ENCODE results near the gene ACP1.

ACP1 gene

GRCh38 chr2:319059-319600 is 54.4 kb downstream of the ACP1 start:
- TF ChIP-seq, protein P1, sequence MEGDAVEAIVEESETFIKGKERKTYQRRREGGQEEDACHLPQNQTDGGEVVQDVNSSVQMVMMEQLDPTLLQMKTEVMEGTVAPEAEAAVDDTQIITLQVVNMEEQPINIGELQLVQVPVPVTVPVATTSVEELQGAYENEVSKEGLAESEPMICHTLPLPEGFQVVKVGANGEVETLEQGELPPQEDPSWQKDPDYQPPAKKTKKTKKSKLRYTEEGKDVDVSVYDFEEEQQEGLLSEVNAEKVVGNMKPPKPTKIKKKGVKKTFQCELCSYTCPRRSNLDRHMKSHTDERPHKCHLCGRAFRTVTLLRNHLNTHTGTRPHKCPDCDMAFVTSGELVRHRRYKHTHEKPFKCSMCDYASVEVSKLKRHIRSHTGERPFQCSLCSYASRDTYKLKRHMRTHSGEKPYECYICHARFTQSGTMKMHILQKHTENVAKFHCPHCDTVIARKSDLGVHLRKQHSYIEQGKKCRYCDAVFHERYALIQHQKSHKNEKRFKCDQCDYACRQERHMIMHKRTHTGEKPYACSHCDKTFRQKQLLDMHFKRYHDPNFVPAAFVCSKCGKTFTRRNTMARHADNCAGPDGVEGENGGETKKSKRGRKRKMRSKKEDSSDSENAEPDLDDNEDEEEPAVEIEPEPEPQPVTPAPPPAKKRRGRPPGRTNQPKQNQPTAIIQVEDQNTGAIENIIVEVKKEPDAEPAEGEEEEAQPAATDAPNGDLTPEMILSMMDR (IDR thresholded peaks at IDR 0.05; ENCODE audit: low read depth, low read length) = no peak
- no peak overlapping the region for H3K4me3 ChIP-seq (ENCODE audit: low read depth, low read length)

- TF ChIP-seq, protein P1 (IDR thresholded peaks at IDR 0.05; ENCODE audit: low read depth, low read length) = no peak
- H3K4me3 ChIP-seq (ENCODE audit: low read depth, low read length) = no peak overlapping the region
These were observed 55.8 kb downstream of the ACP1 start for GRCh38 chr2:320561-320960.

DNA sequence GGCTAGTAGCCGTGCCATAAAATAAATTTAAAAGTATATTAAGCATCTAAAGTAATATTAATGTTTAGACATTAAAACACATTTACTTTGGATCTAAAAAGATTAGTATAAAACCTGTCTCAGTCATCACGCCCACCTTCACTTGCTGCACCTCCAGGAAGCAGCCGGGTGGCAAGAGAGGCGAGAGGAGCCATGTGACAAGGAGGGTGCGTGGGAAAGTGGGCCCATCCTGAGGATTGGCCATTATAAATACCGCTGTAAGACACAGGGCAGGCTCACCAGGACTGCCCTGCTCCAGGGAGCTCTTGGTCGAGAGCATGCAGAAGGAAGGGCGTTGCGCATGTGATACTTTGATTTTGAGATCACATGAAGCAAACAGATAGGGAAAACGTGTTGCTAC is 57.6 kb downstream of the ACP1 start:
- no peak overlapping the region for H3K4me3 ChIP-seq (ENCODE audit: low read depth, low read length)
- TF ChIP-seq, protein P1 (IDR thresholded peaks at IDR 0.05; ENCODE audit: low read depth, low read length) = no peak

DNA sequence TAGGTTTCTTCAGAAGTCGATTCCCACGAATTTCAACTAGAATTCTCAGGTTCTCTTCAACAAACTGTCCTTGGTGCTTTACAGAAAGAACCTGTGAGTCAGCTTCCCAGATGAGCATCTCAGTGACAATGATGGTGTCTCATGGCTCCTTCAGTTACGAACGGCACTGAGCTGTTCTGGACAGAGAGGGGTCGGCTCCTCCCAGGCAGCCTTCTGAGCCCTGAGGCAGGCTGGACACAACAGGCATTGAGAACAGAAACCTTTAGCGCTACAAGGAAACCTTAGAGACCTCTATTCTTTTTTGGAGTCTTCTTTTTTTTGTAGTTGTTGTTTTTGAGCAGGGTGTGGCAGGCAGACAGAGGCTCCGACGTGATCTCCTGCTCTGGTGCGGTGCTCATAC is 58.3 kb downstream of the ACP1 start:
- no peak overlapping the region for H3K4me3 ChIP-seq (ENCODE audit: low read depth, low read length)
- TF ChIP-seq, protein P1 (IDR thresholded peaks at IDR 0.05; ENCODE audit: low read depth, low read length) = no peak

Data from WI38 (cell line).